Measurements from ENCODE around the gene TM6SF1.
"Not testable (repeated sequence)": the region's sequence is repeated elsewhere in the genome, so short reads cannot be mapped to it uniquely, and the experiment has no call there.

Gene TM6SF1

DNA sequence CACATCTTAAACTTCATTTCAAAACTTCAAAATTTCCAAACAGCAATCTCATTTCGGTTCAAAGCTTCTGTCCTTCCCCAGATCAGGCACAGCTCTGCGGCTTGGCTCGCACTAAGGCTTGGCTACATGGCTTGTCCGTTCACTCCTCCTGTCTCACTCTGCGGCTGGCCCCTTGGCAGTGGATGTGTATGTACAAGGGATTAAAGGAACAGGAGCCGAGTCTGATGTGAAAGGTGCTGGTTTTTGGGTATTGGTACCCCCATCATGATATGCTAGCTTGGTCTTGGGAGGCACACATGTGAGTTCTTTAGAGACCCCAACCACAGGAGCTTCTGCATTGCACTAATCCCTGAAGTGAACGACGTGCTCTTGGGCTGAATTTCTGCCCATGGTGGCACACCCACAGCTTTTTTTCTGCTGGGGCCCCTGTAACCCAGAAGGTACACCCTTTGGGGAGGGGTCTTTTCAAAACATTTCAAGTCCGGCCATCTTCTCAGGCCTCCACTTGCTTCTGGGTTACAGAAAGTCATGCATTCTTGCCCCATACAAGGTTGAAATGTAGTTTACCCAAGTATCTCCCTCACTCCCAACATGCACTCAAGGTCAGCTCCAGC, 12.6 kb downstream of the TM6SF1 start:
- DNase-seq (ENCODE audit: low spot score) = no peak
- TF ChIP-seq, protein P1, sequence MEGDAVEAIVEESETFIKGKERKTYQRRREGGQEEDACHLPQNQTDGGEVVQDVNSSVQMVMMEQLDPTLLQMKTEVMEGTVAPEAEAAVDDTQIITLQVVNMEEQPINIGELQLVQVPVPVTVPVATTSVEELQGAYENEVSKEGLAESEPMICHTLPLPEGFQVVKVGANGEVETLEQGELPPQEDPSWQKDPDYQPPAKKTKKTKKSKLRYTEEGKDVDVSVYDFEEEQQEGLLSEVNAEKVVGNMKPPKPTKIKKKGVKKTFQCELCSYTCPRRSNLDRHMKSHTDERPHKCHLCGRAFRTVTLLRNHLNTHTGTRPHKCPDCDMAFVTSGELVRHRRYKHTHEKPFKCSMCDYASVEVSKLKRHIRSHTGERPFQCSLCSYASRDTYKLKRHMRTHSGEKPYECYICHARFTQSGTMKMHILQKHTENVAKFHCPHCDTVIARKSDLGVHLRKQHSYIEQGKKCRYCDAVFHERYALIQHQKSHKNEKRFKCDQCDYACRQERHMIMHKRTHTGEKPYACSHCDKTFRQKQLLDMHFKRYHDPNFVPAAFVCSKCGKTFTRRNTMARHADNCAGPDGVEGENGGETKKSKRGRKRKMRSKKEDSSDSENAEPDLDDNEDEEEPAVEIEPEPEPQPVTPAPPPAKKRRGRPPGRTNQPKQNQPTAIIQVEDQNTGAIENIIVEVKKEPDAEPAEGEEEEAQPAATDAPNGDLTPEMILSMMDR (IDR thresholded peaks at IDR 0.05; ENCODE audit: extremely low read depth, missing control alignments) = no peak

DNA sequence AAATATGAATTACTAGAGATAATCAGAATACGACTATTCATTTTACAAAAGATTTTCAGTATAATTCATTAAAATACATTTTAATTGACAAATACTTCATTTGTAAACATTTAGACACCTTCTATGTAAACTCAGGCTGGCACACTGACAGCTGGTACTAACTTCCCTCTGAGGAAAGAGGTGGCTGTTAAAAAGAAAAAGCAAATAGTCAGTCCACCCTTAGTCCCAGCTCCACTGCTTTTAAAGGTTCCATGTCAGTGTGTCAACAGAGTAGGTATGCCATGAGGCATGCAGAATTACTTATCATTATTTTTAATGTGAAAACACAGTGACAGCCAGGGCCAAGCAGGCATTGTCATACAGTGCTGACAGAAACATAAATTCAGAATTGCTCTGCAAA, 16.1 kb downstream of the TM6SF1 start:
- no peak for DNase-seq (ENCODE audit: low spot score)
- TF ChIP-seq, protein P1 (IDR thresholded peaks at IDR 0.05; ENCODE audit: extremely low read depth, missing control alignments) = no peak

DNA sequence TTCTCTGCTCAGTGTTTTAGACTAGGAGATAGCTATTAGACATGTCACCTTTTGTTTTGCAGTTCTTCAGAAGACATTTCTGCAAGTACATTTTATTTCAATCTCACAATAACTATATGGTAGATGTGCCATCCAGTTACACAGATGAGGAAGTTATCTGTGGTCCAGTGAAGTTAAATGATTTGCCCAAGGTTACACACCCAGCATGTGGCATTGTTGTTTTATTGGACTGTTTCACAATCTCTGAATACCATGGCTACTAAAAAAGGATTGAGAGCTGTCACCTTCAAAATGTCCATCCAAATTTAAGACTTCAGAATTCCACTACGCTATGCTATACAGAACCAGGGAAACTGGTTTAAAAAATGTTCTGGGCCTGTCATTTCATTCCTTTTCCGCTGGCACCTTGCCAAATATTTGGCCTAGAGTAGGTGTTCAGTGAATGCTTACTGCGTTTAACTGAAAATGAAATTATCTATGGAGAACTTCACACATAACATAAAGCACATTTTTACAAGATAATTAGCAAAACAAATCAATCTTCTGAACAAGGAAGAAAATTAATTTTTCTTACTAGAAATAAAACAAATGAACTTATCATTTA, 20.2 kb downstream of the TM6SF1 start:
- no peak for DNase-seq (ENCODE audit: low spot score)
- TF ChIP-seq, protein P1 (IDR thresholded peaks at IDR 0.05; ENCODE audit: extremely low read depth, missing control alignments) = no peak

DNA sequence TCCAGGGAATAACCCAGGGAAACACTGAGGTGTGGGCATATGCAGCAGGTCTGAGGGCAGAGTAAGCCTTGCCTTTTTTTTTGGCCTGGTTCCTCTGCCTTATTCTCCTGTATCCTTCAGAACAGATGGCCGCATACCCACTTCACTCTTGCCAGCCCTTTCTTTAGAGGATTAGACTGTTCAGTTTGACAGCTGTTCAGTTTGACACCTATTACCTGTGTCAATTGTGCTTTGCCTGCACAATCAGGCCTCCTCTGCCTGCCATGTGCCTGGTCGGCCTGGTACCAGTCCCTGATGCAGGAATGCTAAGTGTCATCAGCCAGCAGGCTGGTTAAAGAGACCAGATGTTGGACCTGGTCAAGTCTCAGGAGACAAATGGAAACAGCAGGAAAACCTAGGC, 22.3 kb downstream of the TM6SF1 start:
- no peak for DNase-seq (ENCODE audit: low spot score)
- TF ChIP-seq, protein P1 (IDR thresholded peaks at IDR 0.05; ENCODE audit: extremely low read depth, missing control alignments) = no peak

DNA sequence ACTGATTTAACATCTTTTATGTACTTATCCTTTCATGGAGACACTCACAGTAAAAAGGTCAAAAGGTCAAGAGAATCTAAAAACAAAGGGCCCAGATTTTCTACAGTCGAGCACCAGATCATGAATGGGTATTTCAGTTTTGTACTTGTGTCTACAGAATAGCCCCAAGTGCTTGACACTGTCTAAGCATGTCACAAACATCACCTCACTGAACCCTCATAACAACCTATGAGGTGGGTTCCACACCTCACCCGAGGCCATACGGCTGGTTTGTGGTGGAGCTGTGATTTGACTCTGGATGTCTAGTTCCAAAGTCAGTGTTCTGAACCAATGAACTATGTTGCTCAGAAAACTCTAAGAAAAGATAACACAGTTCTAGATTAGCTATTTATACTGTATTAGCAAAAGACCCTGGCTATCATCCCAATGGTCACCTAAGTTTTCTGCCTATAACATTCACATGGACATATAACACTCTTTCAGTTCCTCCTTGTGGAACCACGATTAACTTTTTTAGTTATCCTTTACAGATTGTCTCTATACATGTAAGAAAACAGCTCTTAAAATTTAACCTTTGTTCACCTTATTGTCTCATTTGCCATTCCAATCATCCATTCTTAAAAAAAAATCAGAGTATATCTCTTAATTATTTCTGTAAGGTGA, 25.5 kb downstream of the TM6SF1 start:
- TF ChIP-seq, protein P1 (IDR thresholded peaks at IDR 0.05; ENCODE audit: extremely low read depth, missing control alignments) = no peak
- no peak for DNase-seq (ENCODE audit: low spot score)

DNA sequence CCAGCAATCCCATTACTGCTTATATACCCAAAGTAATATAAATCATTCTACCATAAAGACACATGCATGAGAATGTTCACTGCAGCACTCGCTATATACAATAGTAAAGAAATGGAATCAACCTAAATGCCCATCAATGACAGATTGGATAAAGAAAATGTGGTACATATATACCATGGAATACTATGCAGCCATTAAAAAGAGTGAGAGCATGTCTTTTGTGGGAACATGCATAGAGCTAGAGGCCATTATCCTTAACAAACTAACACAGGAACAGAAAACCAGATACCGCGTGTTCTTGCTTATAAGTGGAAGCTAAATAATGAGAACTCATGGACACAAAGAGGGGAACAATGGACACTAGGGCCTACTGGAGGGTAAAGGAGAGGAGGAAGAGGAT, 34.7 kb downstream of the TM6SF1 start:
- DNase-seq (ENCODE audit: low spot score) = not testable (repeated sequence)

DNA sequence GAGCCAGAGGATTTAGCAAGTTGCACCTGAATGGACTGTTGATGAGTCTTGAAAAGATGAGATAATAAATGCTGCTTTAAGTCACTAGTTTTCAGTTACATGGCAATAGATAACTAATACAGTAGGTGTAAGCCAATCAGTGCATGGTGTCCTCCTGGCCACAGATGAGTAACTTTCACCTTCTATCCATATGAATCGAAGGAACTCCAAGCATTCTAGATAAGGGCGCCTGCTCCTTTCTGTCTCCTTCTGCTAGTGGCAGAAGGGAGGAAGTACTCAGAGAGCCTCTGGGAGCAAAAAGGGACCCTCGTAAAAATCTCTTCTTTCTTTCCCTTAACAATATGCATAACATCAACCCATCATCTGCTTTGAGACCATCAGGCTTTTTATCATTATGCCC, 37.3 kb downstream of the TM6SF1 start:
- DNase-seq (ENCODE audit: low spot score) = no peak
- TF ChIP-seq, protein P1 (IDR thresholded peaks at IDR 0.05; ENCODE audit: extremely low read depth, missing control alignments) = no peak

Data from GM20000 (cell line).